ENCODE data around the gene GREB1. TPM values are rescaled to one million over a fixed set of nuclear protein-coding genes. Genes with fewer than 3 reads are reported as not detected.

The GREB1 gene
- total RNA-seq, 1 experiment from 2014 or later = 6.2 TPM

DNA sequence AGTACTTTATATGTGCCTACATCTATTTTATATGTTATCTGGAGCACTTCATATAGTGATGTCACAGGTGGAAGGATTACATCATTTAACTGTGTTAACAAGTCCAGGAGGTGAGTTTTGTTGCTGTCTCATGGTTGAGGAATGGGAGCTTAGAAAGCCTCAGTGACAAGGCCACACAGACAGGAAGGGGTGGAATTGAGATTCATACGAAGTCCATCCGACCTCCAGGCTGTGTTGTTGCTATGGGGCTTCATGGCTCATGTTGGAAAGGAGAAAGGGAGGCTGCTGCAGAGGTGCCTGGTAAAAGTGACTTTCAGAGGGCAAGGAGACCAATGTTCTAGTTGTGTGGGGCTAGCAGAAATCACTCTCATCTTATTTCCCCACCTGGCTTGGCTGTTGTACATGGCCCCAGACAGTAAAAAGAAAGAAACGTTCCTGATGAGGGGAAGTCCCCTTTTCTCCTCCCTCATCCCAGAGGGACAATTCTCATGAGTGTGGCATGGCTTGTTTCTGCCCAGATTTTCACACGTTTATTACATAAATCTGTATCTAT, 31.0 kb upstream of the GREB1 start (continued):
- TF ChIP-seq YY1 (IDR thresholded peaks at IDR 0.05; ENCODE audit: extremely low read depth, insufficient replicate concordance, low read depth, low read length) (no peak), ZNF274 (IDR thresholded peaks at IDR 0.05; ENCODE audit: low read depth, low read length) (no peak)

DNA sequence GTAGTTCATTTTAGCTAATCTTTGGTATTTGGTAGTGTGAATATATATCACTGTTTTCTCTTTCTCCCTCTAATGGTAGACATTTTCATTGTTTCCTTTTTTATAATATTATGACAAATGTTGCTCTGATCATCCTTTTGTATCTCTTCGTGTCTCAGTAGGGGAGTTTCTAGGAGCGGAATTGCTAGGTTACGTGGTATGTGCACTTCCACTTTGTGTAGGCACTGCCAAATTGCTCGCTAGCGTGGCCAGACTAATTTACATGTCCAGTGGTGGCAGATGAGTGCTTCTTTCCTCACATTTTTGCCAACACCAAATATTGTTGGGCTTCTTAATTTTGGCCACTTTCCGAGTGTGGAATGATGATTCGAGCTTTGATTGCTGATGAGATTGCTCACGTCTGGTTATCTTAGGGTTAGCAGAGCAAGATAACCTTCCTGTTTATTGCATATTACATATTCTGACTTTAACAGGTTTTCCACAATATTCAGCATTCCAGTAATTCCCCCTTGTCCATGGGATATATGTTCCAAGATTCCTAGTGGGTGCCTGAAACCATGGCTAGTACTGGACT, 30.4 kb upstream of the GREB1 start:
- H3K79me2 ChIP-seq (ENCODE audit: insufficient read depth, low read length) = no peaks in the 10 kb centered on the region

DNA sequence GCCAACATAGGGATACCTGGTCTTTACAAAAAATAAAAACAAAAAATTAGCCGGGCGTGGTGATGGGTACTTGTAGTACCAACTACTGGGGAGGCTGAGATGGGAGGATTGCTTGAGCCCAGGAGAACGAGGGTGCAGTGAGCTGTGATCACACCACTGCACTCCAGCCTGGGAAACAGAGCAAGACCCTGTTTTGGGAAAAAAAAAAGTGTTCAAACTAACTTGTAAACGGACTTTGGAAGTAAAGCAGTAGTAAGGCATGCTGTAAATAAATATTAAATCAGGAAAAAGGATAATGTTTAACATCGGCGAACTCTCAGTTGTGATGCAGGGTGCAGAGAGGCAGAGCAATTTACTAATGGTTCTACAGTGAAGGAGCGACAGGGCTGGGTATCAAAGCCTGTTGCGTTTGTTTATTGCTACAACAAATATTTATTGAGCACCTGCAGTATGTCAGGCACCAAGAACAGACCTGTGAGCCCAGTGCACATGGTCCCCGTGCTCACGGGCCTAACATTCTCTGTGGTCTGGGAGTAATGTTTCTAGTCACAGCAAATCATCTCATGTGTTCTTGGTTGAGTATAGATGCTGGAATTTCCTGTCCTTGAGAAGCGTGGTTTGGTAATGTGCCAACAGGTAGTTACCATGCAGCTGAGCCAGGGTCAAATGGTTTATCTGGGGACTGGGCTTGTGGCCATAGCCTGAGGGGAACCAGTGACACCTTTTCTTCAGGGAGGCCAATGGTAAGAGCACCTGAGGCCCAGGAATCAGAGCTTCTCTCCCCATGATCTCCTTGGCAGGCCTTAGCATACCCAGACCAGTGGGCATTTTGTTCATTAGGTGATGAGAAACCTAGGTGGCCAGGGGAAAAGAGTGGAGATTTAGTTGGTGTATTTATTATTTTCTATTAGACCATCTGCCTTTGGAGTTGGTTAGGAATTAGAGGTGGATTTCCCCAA, 27.9 kb upstream of the GREB1 start:
- H3K79me2 ChIP-seq (ENCODE audit: insufficient read depth, low read length) = no peaks in the 10 kb centered on the region
- H3K4me3 ChIP-seq (replicated peaks in 1 of 2; ENCODE audit: low read depth in 1 of 2, low read length in 2 of 2) = no peak overlapping the region
- H2AFZ ChIP-seq (ENCODE audit: low read depth, low read length, poor library complexity, severe bottlenecking) = no peak overlapping the region
- H3K9me3 ChIP-seq (ENCODE audit: control insufficient read depth in 1 of 2, insufficient read depth in 1 of 2, low read depth in 1 of 2, low read length in 2 of 2) = no peaks in the 10 kb centered on the region
- CTCF ChIA-PET = no interaction called here
- no TSS peak for BruUV-seq (replicated peaks)
- RAD21 ChIA-PET (ENCODE audit: low non-redundant PET in 1 of 2, low total read pairs in 2 of 2, uncharacterized antibody in 2 of 2, unreplicated experiment in 2 of 2) = no interaction called here
- POLR2A ChIA-PET = interaction anchor here (0.6 kb wide), 1 partner anchor 10 kb away, joined by 3 read pairs; no protein-coding TSS in a partner anchor
- H3K36me3 ChIP-seq (ENCODE audit: control insufficient read depth in 1 of 2, insufficient read depth in 2 of 2, low read length in 2 of 2) = no peaks in the 10 kb centered on the region
- ATAC-seq (peak; percentile 55), DNase-seq (ENCODE audit: low read depth, low spot score) (peak; percentile 15)
- H4K20me1 ChIP-seq (ENCODE audit: insufficient read depth) = no peaks in the 10 kb centered on the region
- peaks cover 7 to 18% of the 10 kb centered on the region in 2 experiments; a peak in 3 of 4 replicates for H3K4me1 ChIP-seq (ENCODE audit: control insufficient read depth in 1 of 2, insufficient read depth in 2 of 2, low read length in 2 of 2)
- no peak overlapping the region for H3K27ac ChIP-seq (ENCODE audit: low read depth, low read length)
- H3K9me2 ChIP-seq (ENCODE audit: insufficient read depth) = no peaks in the 10 kb centered on the region
- H3K27me3 ChIP-seq (ENCODE audit: insufficient read depth, low read length) = no peaks in the 10 kb centered on the region
- peak overlapping the region; percentile 22 for H3K4me2 ChIP-seq (ENCODE audit: low read length)
- intact Hi-C loops (cut with micrococcal nuclease) = no loop called here
- H3K9ac ChIP-seq (ENCODE audit: low read length) = no peak overlapping the region
- TF ChIP-seq FOSL1 (IDR thresholded peaks at IDR 0.05; ENCODE audit: low read depth) (0 out of 2 replicates have a peak, but pooled peaks have one; percentile 14), POLR2AphosphoS5 (IDR thresholded peaks at IDR 0.05; ENCODE audit: low read depth, low read length) (0 out of 2 replicates have a peak, but pooled peaks have one; percentile 27), EZH2 (IDR thresholded peaks at IDR 0.05) (no peak), EGR1 (IDR thresholded peaks at IDR 0.05; ENCODE audit: low read depth) (no peak), TCF7L2 (IDR thresholded peaks at IDR 0.05; ENCODE audit: borderline replicate concordance, extremely low read depth, insufficient read depth, insufficient read length) (no peak), SRF (IDR thresholded peaks at IDR 0.05; ENCODE audit: low read depth) (no peak), CBX3 (IDR thresholded peaks at IDR 0.05; ENCODE audit: low read depth) (no peak), SP1 (IDR thresholded peaks at IDR 0.05; ENCODE audit: low read depth) (no peak)
- TF ChIP-seq, protein P1, sequence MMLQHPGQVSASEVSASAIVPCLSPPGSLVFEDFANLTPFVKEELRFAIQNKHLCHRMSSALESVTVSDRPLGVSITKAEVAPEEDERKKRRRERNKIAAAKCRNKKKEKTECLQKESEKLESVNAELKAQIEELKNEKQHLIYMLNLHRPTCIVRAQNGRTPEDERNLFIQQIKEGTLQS (IDR thresholded peaks at IDR 0.05) = no peak
- TF ChIP-seq, protein P2, sequence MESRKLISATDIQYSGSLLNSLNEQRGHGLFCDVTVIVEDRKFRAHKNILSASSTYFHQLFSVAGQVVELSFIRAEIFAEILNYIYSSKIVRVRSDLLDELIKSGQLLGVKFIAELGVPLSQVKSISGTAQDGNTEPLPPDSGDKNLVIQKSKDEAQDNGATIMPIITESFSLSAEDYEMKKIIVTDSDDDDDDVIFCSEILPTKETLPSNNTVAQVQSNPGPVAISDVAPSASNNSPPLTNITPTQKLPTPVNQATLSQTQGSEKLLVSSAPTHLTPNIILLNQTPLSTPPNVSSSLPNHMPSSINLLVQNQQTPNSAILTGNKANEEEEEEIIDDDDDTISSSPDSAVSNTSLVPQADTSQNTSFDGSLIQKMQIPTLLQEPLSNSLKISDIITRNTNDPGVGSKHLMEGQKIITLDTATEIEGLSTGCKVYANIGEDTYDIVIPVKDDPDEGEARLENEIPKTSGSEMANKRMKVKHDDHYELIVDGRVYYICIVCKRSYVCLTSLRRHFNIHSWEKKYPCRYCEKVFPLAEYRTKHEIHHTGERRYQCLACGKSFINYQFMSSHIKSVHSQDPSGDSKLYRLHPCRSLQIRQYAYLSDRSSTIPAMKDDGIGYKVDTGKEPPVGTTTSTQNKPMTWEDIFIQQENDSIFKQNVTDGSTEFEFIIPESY (IDR thresholded peaks at IDR 0.05; ENCODE audit: extremely low read depth, insufficient replicate concordance, low read length) = peak; percentile 14

More for the DNA sequence above, 30.4 kb upstream of the GREB1 start:
- no peak for ATAC-seq
- Histone ChIP-seq H4K20me1 (ENCODE audit: insufficient read depth) (no peaks in the 10 kb centered on the region), H3K9ac (ENCODE audit: low read length) (no peak overlapping the region), H3K9me3 (ENCODE audit: control insufficient read depth in 1 of 2, insufficient read depth in 1 of 2, low read depth in 1 of 2, low read length in 2 of 2) (no peaks in the 10 kb centered on the region), H3K36me3 (ENCODE audit: control insufficient read depth in 1 of 2, insufficient read depth in 2 of 2, low read length in 2 of 2) (no peaks in the 10 kb centered on the region), H3K27ac (ENCODE audit: low read depth, low read length) (no peak overlapping the region), H2AFZ (ENCODE audit: low read depth, low read length, poor library complexity, severe bottlenecking) (no peak overlapping the region), H3K27me3 (ENCODE audit: insufficient read depth, low read length) (no peaks in the 10 kb centered on the region), H3K4me3 (replicated peaks in 1 of 2; ENCODE audit: low read depth in 1 of 2, low read length in 2 of 2) (no peak overlapping the region), H3K9me2 (ENCODE audit: insufficient read depth) (no peaks in the 10 kb centered on the region), H3K4me2 (ENCODE audit: low read length) (no peak overlapping the region), H3K4me1 (ENCODE audit: control insufficient read depth in 1 of 2, insufficient read depth in 2 of 2, low read length in 2 of 2) (peaks cover 15 to 25% of the 10 kb centered on the region in 2 experiments; a peak in 3 of 4 replicates)
- POLR2A ChIA-PET = no interaction called here
- DNase-seq (ENCODE audit: low read depth, low spot score) = no peak
- CTCF ChIA-PET = no interaction called here
- RAD21 ChIA-PET (ENCODE audit: low non-redundant PET in 1 of 2, low total read pairs in 2 of 2, uncharacterized antibody in 2 of 2, unreplicated experiment in 2 of 2) = no interaction called here
- TF ChIP-seq SP1 (IDR thresholded peaks at IDR 0.05; ENCODE audit: low read depth) (no peak), YY1 (IDR thresholded peaks at IDR 0.05; ENCODE audit: extremely low read depth, insufficient replicate concordance, low read depth, low read length) (no peak), EZH2 (IDR thresholded peaks at IDR 0.05) (no peak)
- no TSS peak for BruUV-seq (replicated peaks)
- intact Hi-C loops (cut with micrococcal nuclease) = no loop called here
